Measurements from ENCODE around the gene SACM1L.

Gene SACM1L

DNA sequence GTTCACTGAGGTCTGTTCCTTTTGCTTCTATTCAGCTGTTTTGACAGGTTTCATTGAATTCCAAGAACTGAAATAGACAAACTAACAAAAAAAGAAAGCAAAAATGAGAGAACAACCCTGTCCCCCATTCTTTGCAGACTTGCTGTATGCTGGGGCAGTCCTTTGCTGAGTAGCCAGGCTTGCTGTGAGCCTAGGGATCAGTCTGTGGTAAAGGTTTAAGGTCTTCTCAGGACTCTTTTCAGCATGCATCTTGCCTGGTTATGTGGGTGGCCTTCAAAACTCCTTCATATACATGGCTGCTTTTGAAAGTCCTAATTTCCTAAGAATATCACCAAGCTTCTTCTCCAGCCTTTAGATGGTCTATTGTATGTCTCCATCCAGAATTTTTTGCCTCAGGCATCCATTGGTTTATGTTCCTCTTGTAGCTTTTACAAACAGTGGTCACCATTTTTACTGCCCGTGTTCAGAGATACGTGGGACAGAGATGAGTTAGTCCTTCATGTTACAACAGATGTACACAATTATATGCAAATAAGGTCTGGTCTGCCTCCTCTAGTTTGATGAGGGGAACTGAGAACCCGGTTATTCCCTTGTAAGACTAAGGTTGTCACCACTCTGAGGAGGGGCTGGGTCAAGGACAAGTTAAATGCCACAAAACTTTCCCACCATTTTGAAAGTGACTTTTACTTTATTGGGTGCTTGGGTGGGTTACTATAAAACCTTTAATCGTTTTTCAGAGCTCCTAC is 41.4 kb downstream of the SACM1L start:
- no peak for DNase-seq (ENCODE audit: low read depth, low spot score)
- Histone ChIP-seq H3K4me3 (ENCODE audit: insufficient read length, low read depth) (no peak overlapping the region), H3K9me3 (ENCODE audit: insufficient read depth, low read length) (no peaks in the 10 kb centered on the region), H3K4me1 (ENCODE audit: insufficient read depth, insufficient read length) (no peaks in the 10 kb centered on the region), H3K9ac (ENCODE audit: insufficient read length, low read depth) (no peak overlapping the region), H3K36me3 (ENCODE audit: insufficient read depth, insufficient read length, low read length) (peaks cover 70% of the 10 kb centered on the region), H3K27me3 (ENCODE audit: insufficient read depth, insufficient read length) (no peaks in the 10 kb centered on the region)
- TF ChIP-seq ZNF274 (IDR thresholded peaks at IDR 0.05; ENCODE audit: low read depth, low read length) (no peak), YY1 (IDR thresholded peaks at IDR 0.05; ENCODE audit: insufficient read depth, insufficient read length) (no peak), SUZ12 (IDR thresholded peaks at IDR 0.05; ENCODE audit: extremely low read depth, insufficient read depth, insufficient read length) (no peak)

GRCh38 chr3:45736707-45737106 is 47.5 kb downstream of the SACM1L start:
- Histone ChIP-seq H3K9me3 (ENCODE audit: insufficient read depth, low read length) (no peaks in the 10 kb centered on the region), H3K4me1 (ENCODE audit: insufficient read depth, insufficient read length) (peaks cover 3% of the 10 kb centered on the region), H3K27me3 (ENCODE audit: insufficient read depth, insufficient read length) (no peaks in the 10 kb centered on the region), H3K36me3 (ENCODE audit: insufficient read depth, insufficient read length, low read length) (peaks cover 91% of the 10 kb centered on the region), H3K9ac (ENCODE audit: insufficient read length, low read depth) (no peak overlapping the region), H3K4me3 (ENCODE audit: insufficient read length, low read depth) (no peak overlapping the region)
- TF ChIP-seq ZNF274 (IDR thresholded peaks at IDR 0.05; ENCODE audit: low read depth, low read length) (no peak), YY1 (IDR thresholded peaks at IDR 0.05; ENCODE audit: insufficient read depth, insufficient read length) (no peak), SUZ12 (IDR thresholded peaks at IDR 0.05; ENCODE audit: extremely low read depth, insufficient read depth, insufficient read length) (no peak)
- DNase-seq (ENCODE audit: low read depth, low spot score): no peak

DNA sequence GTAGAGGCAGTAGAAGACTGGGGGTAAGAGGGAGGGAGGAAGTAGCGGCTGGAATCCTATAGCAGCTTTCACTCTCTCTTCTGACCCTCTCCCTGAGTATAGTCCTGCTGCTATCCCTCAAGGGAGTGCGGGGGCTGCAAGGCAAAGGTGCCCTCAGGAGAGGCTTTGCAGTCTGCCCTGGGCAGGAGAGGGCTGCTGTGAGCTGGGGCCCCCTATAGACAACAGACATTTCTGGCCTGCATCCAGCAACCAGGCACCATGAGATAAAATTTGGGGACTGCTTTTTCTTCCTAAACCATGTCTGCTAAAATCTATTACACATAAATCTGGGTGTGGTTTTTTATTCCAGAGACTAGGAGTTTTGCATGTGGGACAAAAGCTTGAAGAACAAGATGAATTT is 48.0 kb downstream of the SACM1L start:
- no peak overlapping the region for H3K4me3 ChIP-seq (ENCODE audit: insufficient read length, low read depth)
- no peak for TF ChIP-seq SUZ12 (IDR thresholded peaks at IDR 0.05; ENCODE audit: extremely low read depth, insufficient read depth, insufficient read length)
- no peak for TF ChIP-seq ZNF274 (IDR thresholded peaks at IDR 0.05; ENCODE audit: low read depth, low read length)
- TF ChIP-seq YY1 (IDR thresholded peaks at IDR 0.05; ENCODE audit: insufficient read depth, insufficient read length): no peak
- no peaks in the 10 kb centered on the region for H3K27me3 ChIP-seq (ENCODE audit: insufficient read depth, insufficient read length)
- H3K9me3 ChIP-seq (ENCODE audit: insufficient read depth, low read length): no peaks in the 10 kb centered on the region
- DNase-seq (ENCODE audit: low read depth, low spot score): no peak
- peaks cover 91% of the 10 kb centered on the region for H3K36me3 ChIP-seq (ENCODE audit: insufficient read depth, insufficient read length, low read length)
- no peak overlapping the region for H3K9ac ChIP-seq (ENCODE audit: insufficient read length, low read depth)
- H3K4me1 ChIP-seq (ENCODE audit: insufficient read depth, insufficient read length): peaks cover 3% of the 10 kb centered on the region

DNA sequence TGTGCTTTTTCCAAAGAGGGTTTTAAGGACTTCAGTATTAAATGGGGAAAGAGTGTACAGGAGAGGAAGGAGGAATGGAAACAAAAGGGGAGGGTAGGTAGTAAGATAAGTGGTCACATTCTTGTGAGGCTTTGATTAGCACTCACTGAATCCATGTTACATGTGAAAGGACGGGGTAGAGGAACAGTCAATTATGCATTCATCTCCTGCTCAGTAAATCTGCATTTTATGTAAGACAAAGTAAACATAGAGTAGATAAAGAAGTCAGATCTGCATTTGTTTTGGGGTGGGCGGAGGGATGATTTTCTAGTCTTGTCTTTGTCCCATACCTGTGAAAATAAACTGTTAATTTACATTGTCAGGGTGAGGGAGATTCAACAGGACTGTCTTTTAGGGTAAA is 50.8 kb downstream of the SACM1L start:
- Histone ChIP-seq H3K36me3 (ENCODE audit: insufficient read depth, insufficient read length, low read length) (peaks cover 93% of the 10 kb centered on the region), H3K4me1 (ENCODE audit: insufficient read depth, insufficient read length) (peaks cover 3% of the 10 kb centered on the region), H3K9ac (ENCODE audit: insufficient read length, low read depth) (no peak overlapping the region), H3K4me3 (ENCODE audit: insufficient read length, low read depth) (no peak overlapping the region), H3K27me3 (ENCODE audit: insufficient read depth, insufficient read length) (no peaks in the 10 kb centered on the region), H3K9me3 (ENCODE audit: insufficient read depth, low read length) (no peaks in the 10 kb centered on the region)
- DNase-seq (ENCODE audit: low read depth, low spot score): peak; percentile 48
- no peak for TF ChIP-seq SUZ12 (IDR thresholded peaks at IDR 0.05; ENCODE audit: extremely low read depth, insufficient read depth, insufficient read length)
- no peak for TF ChIP-seq ZNF274 (IDR thresholded peaks at IDR 0.05; ENCODE audit: low read depth, low read length)
- no peak for TF ChIP-seq YY1 (IDR thresholded peaks at IDR 0.05; ENCODE audit: insufficient read depth, insufficient read length)

GRCh38 chr3:45741247-45741646 is 52.1 kb downstream of the SACM1L start:
- Histone ChIP-seq H3K9me3 (ENCODE audit: insufficient read depth, low read length) (no peaks in the 10 kb centered on the region), H3K4me3 (ENCODE audit: insufficient read length, low read depth) (no peak overlapping the region), H3K27me3 (ENCODE audit: insufficient read depth, insufficient read length) (no peaks in the 10 kb centered on the region), H3K4me1 (ENCODE audit: insufficient read depth, insufficient read length) (peaks cover 3% of the 10 kb centered on the region), H3K36me3 (ENCODE audit: insufficient read depth, insufficient read length, low read length) (peaks cover 93% of the 10 kb centered on the region), H3K9ac (ENCODE audit: insufficient read length, low read depth) (no peak overlapping the region)
- TF ChIP-seq ZNF274 (IDR thresholded peaks at IDR 0.05; ENCODE audit: low read depth, low read length) (no peak), YY1 (IDR thresholded peaks at IDR 0.05; ENCODE audit: insufficient read depth, insufficient read length) (no peak), SUZ12 (IDR thresholded peaks at IDR 0.05; ENCODE audit: extremely low read depth, insufficient read depth, insufficient read length) (no peak)
- DNase-seq (ENCODE audit: low read depth, low spot score): no peak

- Histone ChIP-seq H3K9ac (ENCODE audit: insufficient read length, low read depth) (no peak overlapping the region), H3K9me3 (ENCODE audit: insufficient read depth, low read length) (no peaks in the 10 kb centered on the region), H3K36me3 (ENCODE audit: insufficient read depth, insufficient read length, low read length) (peaks cover 93% of the 10 kb centered on the region)
Measured at GRCh38 chr3:45741742-45742460, 52.7 kb downstream of the SACM1L start.

DNA sequence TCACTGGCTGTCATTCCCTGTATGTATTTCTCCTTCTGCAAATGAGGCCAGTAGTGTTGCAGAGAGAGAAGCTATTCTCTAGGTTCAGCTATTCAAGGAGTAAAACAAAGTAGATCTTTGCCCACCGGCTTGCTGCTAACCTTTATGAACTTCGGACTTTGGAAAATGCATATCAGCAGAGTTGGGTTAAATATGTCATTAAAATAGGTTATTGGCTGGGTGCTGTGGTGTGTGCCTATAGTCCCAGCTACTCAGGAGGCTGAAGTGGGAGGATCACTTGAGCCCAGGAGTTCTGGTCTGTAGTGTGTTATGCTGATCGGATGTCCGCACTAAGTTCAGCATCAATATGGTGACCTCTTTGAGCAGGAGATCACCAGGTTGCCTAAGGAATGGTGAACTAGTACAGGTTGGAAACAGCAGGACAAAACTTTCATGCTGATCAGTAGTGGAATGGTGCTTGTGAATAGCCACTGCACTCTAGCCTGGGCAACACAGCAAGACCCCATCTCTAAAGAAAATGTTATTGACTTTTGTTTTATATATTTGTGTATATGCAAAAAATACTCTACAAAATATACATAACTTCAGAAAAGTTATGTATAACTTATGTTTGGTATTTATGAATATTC is 53.4 kb downstream of the SACM1L start:
- TF ChIP-seq YY1 (IDR thresholded peaks at IDR 0.05; ENCODE audit: insufficient read depth, insufficient read length) (no peak), SUZ12 (IDR thresholded peaks at IDR 0.05; ENCODE audit: extremely low read depth, insufficient read depth, insufficient read length) (no peak), ZNF274 (IDR thresholded peaks at IDR 0.05; ENCODE audit: low read depth, low read length) (no peak)
- no peak overlapping the region for H3K4me3 ChIP-seq (ENCODE audit: insufficient read length, low read depth)
- H3K9ac ChIP-seq (ENCODE audit: insufficient read length, low read depth): no peak overlapping the region
- H3K9me3 ChIP-seq (ENCODE audit: insufficient read depth, low read length): no peaks in the 10 kb centered on the region
- H3K36me3 ChIP-seq (ENCODE audit: insufficient read depth, insufficient read length, low read length): peaks cover 93% of the 10 kb centered on the region
- H3K4me1 ChIP-seq (ENCODE audit: insufficient read depth, insufficient read length): peaks cover 9% of the 10 kb centered on the region
- H3K27me3 ChIP-seq (ENCODE audit: insufficient read depth, insufficient read length): no peaks in the 10 kb centered on the region
- DNase-seq (ENCODE audit: low read depth, low spot score): no peak

More at GRCh38 chr3:45741742-45742460, 52.7 kb downstream of the SACM1L start:
- H3K4me1 ChIP-seq (ENCODE audit: insufficient read depth, insufficient read length): peaks cover 8% of the 10 kb centered on the region
- H3K27me3 ChIP-seq (ENCODE audit: insufficient read depth, insufficient read length): no peaks in the 10 kb centered on the region
- no peak for DNase-seq (ENCODE audit: low read depth, low spot score)
- no peak overlapping the region for H3K4me3 ChIP-seq (ENCODE audit: insufficient read length, low read depth)
- no peak for TF ChIP-seq YY1 (IDR thresholded peaks at IDR 0.05; ENCODE audit: insufficient read depth, insufficient read length)
- no peak for TF ChIP-seq SUZ12 (IDR thresholded peaks at IDR 0.05; ENCODE audit: extremely low read depth, insufficient read depth, insufficient read length)
- TF ChIP-seq ZNF274 (IDR thresholded peaks at IDR 0.05; ENCODE audit: low read depth, low read length): no peak
